Prostate gland (tissue), 2 donors: ENCODE data around the gene DPYD.

Source experiments
- POLR2A ChIP-seq: fragments of 450-650 bp; IDR thresholded peaks from one replicate; pipeline ENCODE4 v1.6.1; 2016; ENCODE audit warnings: antibody characterized with exemption, mild to moderate bottlenecking
- POLR2AphosphoS5 ChIP-seq: sonication (generic); formaldehyde crosslinking; IDR thresholded peaks from one replicate; pipeline ENCODE4 v1.6.1; 2017; ENCODE audit warnings: antibody characterized with exemption
- TF ChIP-seq, protein P1 (sequence below), 4 experiments: fragments of 200-600 bp in 2 of 4; fragments of 450-650 bp in 2 of 4; sonication (generic) in 2 of 4; IDR thresholded peaks; 1 replicate in 3 of 4; 2 replicates in 1 of 4; pipeline ENCODE4 v1.5.1; 2016 to 2019; ENCODE audit warnings: antibody characterized with exemption in 4 of 4, mild to moderate bottlenecking in 2 of 4, moderate library complexity in 2 of 4

DNA sequence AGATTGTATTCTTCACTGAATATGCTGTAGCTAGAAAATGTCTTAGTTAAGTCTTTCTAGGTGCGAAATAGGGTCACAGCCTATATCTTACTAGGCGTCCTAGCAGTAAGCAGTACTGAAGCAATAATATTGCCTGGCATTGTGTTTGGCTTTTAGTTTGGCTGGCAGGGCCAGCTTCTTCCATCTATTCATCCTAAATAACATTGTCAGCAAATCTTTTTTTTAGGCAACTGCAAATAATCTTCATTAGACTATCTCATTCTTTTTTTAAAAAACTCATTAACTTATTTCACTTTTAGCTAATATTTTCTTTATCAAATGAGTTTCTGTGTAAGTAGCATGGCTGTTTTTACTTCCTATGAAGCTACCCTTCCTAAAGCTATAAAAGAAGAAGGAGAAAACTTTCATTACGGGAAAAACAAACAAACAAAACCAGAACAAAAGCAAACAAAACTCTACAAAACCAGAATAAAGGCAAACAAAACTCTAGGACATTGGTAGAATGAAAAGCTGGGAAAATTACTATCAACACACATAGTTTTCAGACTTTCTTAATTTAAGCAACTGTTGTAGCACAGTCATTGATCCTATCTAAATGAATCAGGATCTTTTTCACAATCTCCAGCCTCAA is 506.0 kb downstream of the DPYD start:
- no peak for TF ChIP-seq POLR2A
- TF ChIP-seq, protein P1, sequence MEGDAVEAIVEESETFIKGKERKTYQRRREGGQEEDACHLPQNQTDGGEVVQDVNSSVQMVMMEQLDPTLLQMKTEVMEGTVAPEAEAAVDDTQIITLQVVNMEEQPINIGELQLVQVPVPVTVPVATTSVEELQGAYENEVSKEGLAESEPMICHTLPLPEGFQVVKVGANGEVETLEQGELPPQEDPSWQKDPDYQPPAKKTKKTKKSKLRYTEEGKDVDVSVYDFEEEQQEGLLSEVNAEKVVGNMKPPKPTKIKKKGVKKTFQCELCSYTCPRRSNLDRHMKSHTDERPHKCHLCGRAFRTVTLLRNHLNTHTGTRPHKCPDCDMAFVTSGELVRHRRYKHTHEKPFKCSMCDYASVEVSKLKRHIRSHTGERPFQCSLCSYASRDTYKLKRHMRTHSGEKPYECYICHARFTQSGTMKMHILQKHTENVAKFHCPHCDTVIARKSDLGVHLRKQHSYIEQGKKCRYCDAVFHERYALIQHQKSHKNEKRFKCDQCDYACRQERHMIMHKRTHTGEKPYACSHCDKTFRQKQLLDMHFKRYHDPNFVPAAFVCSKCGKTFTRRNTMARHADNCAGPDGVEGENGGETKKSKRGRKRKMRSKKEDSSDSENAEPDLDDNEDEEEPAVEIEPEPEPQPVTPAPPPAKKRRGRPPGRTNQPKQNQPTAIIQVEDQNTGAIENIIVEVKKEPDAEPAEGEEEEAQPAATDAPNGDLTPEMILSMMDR (IDR thresholded peaks at IDR 0.05): no peak
- peak; percentile 62 for TF ChIP-seq POLR2AphosphoS5
